A549 (cell line): Measurements from ENCODE around the gene CCDC169. TPM values are rescaled to one million over a fixed set of nuclear protein-coding genes. Genes with fewer than 3 reads are reported as not detected.
A peak's percentile ranks its signal among the peaks of the same experiment; 100 is the strongest.

ENCODE experiments used
- ATAC-seq, 2 experiments: fragments of 200-7000 bp in 1 of 2; fragments of >200 bp in 1 of 2; cut with Nextera tagmentation in 1 of 2; cut with Tn5 transposase in 1 of 2; 3 replicates each; pipeline versions ENCODE4 v1.8.0 to v1.9.1; 2018 to 2020; ENCODE audit warnings: mild to moderate bottlenecking in 1 of 2, moderate library complexity in 1 of 2
- CTCF ChIA-PET: fragments of 300-600 bp; sonication (Branson Sonifier 250); formaldehyde crosslinking; extraction: SDS; loops from one replicate; lab custom pipeline; 2021; ENCODE audit warnings: antibody characterized with exemption, inconsistent platforms; lab: Yijun Ruan, JAX
- POLR2A ChIA-PET: fragments of 350-600 bp; formaldehyde crosslinking; extraction: SDS; loops from one replicate; lab custom pipeline; 2021; ENCODE audit warnings: antibody characterized with exemption, inconsistent platforms; lab: Yijun Ruan, JAX
- DNase-seq, 2 experiments: peaks; one replicate each; pipeline versions ENCODE4 v3.0.0 to v3.0.0-alpha.2; 2011 to 2016; ENCODE audit warnings: low read depth in 1 of 2, low spot score in 1 of 2
- FAIRE-seq: peaks from 2 replicates; lab custom pipeline; 2011; peaks lifted over from hg19 to GRCh38; lab: Jason Lieb, UNC
- H3K27ac ChIP-seq, 2 experiments: fragments of >200 bp; sonication (Bioruptor Twin); formaldehyde crosslinking; 3 replicates each; pipeline ENCODE4 v1.5.1; 2016 to 2017
- H3K4me1 ChIP-seq: fragments of >200 bp; sonication (Bioruptor Twin); formaldehyde crosslinking; 3 replicates; pipeline ENCODE4 v1.6.1; 2016
- H3K4me2 ChIP-seq: fragments of >200 bp; sonication (Bioruptor Twin); formaldehyde crosslinking; 3 replicates; pipeline ENCODE4 v1.6.1; 2016
- H3K4me3 ChIP-seq: fragments of >200 bp; sonication (Bioruptor Twin); formaldehyde crosslinking; 3 replicates; pipeline ENCODE4 v1.5.1; 2016
- H3K9me3 ChIP-seq: fragments of >200 bp; sonication (Bioruptor Twin); formaldehyde crosslinking; 3 replicates; pipeline ENCODE4 v1.6.1; 2016
- ATOH8 ChIP-seq: fragments of 250-450 bp; sonication (Bioruptor Pico); IDR thresholded peaks from 2 replicates; pipeline ENCODE4 v1.5.0; 2020; ENCODE audit warnings: low read depth, mild to moderate bottlenecking, moderate library complexity
- BCL3 ChIP-seq: fragments of >200 bp; sonication (Bioruptor Twin); formaldehyde crosslinking; IDR thresholded peaks from 3 replicates; pipeline ENCODE4 v1.6.1; 2016
- CEBPB ChIP-seq, 2 experiments: fragments of >200 bp in 1 of 2; sonication (Bioruptor Twin) in 1 of 2; formaldehyde crosslinking in 1 of 2; IDR thresholded peaks; 2 replicates each; pipeline ENCODE4 v1.6.1; 2012 to 2016
- CHD2 ChIP-seq: fragments of 150-350 bp; IDR thresholded peaks from 2 replicates; pipeline ENCODE4 v1.6.1; 2014; ENCODE audit warnings: low read length; ENCODE audit not compliant: partially characterized antibody
- E2F6 ChIP-seq: IDR thresholded peaks from 2 replicates; pipeline ENCODE4 v1.6.1; 2012; ENCODE audit warnings: low read depth, borderline replicate concordance
- EHF ChIP-seq: fragments of 250-450 bp; sonication (Bioruptor Pico); IDR thresholded peaks from 2 replicates; pipeline ENCODE4 v1.5.0; 2020; ENCODE audit warnings: mild to moderate bottlenecking
- ELK1 ChIP-seq: fragments of 150-350 bp; IDR thresholded peaks from 2 replicates; pipeline ENCODE4 v1.6.1; 2014; ENCODE audit warnings: low read depth, mild to moderate bottlenecking, low read length
- FOSB ChIP-seq: fragments of 250-450 bp; sonication (Bioruptor Pico); IDR thresholded peaks from 2 replicates; pipeline ENCODE4 v1.5.0; 2020; ENCODE audit warnings: mild to moderate bottlenecking, moderate library complexity
- FOXS1 ChIP-seq: fragments of 250-450 bp; sonication (Bioruptor Pico); IDR thresholded peaks from 2 replicates; pipeline ENCODE4 v1.5.0; 2020; ENCODE audit warnings: mild to moderate bottlenecking, moderate library complexity
- HEYL ChIP-seq: fragments of 250-450 bp; sonication (Bioruptor Pico); IDR thresholded peaks from 2 replicates; pipeline ENCODE4 v1.8.0; 2021; ENCODE audit warnings: mild to moderate bottlenecking, moderate library complexity
- HOXB5 ChIP-seq: fragments of 250-450 bp; sonication (Bioruptor Pico); IDR thresholded peaks from 2 replicates; pipeline ENCODE4 v1.5.0; 2020; ENCODE audit warnings: mild to moderate bottlenecking, moderate library complexity
- JUNB ChIP-seq: fragments of >200 bp; sonication (Bioruptor Twin); formaldehyde crosslinking; IDR thresholded peaks from 2 replicates; pipeline ENCODE4 v1.6.1; 2016
- MAFK ChIP-seq: fragments of 450-650 bp; IDR thresholded peaks from 2 replicates; pipeline ENCODE4 v1.6.1; 2014; ENCODE audit not compliant: partially characterized antibody
- MAZ ChIP-seq: fragments of 150-350 bp; IDR thresholded peaks from 2 replicates; pipeline ENCODE4 v1.6.1; 2014; ENCODE audit warnings: antibody characterized with exemption, low read depth, low read length, borderline replicate concordance
- MYC ChIP-seq: IDR thresholded peaks from 2 replicates; pipeline ENCODE4 v1.6.1; 2012; ENCODE audit warnings: mild to moderate bottlenecking, inconsistent platforms, low read length, improper control_type of control experiment, borderline replicate concordance
- NFE2L2 ChIP-seq: fragments of 150-350 bp; conservative IDR thresholded peaks from 2 replicates; pipeline ENCODE4 v1.6.1; 2014; ENCODE audit warnings: low read length
- PBX3 ChIP-seq: IDR thresholded peaks from 2 replicates; pipeline ENCODE4 v1.6.1; 2012
- PHF8 ChIP-seq: fragments of 200-600 bp; sonication (generic); IDR thresholded peaks from 2 replicates; pipeline ENCODE4 v1.6.1; 2016; ENCODE audit warnings: low read depth, mild to moderate bottlenecking, antibody characterized with exemption, moderate library complexity, borderline replicate concordance
- POLR2A ChIP-seq: IDR thresholded peaks from 2 replicates; pipeline ENCODE4 v1.6.1; 2012; ENCODE audit warnings: mild to moderate bottlenecking, low read length
- POLR2AphosphoS2 ChIP-seq: conservative IDR thresholded peaks from 2 replicates; pipeline ENCODE4 v1.6.1; 2012; ENCODE audit warnings: low read length, improper control_type of control experiment, inconsistent platforms
- RAD21 ChIP-seq, 2 experiments: fragments of >200 bp in 1 of 2; sonication (Bioruptor Twin) in 1 of 2; formaldehyde crosslinking in 1 of 2; IDR thresholded peaks in 1 of 2; conservative IDR thresholded peaks in 1 of 2; 2 replicates in 1 of 2; 3 replicates in 1 of 2; pipeline ENCODE4 v1.6.1; 2012 to 2018; ENCODE audit warnings: inconsistent platforms in 1 of 2
- RCOR1 ChIP-seq: fragments of 150-350 bp; IDR thresholded peaks from 2 replicates; pipeline ENCODE4 v1.6.1; 2014; ENCODE audit warnings: antibody characterized with exemption, low read length, low read depth
- RFX5 ChIP-seq: fragments of 450-650 bp; IDR thresholded peaks from 2 replicates; pipeline ENCODE4 v1.7.1; 2014; ENCODE audit warnings: antibody characterized with exemption, mild to moderate bottlenecking, moderate library complexity
- SMC3 ChIP-seq: fragments of >200 bp; sonication (Bioruptor Twin); formaldehyde crosslinking; IDR thresholded peaks from 3 replicates; pipeline ENCODE4 v1.6.1; 2018; ENCODE audit warnings: inconsistent platforms
- SREBF2 ChIP-seq: fragments of 450-650 bp; IDR thresholded peaks from 2 replicates; pipeline ENCODE4 v1.6.1; 2014; ENCODE audit warnings: mild to moderate bottlenecking, moderate library complexity
- WGBS: methylation state at CpG from one replicate; pipeline ENCODE4 v1.1.6; 2017; ENCODE audit errors: missing lambda C conversion rate; 5-methylcytosine and 5-hydroxymethylcytosine counted together
- polyA plus RNA-seq, 4 experiments: library from polyadenylated mRNA; depleted of rRNA in 3 of 4; stranded (reverse); fragments of >200 nt; fragmentation: RNase III in 1 of 4; extraction: RNeasy Plus Mini Kit Qiagen cat#74134 plus additional on column Dnase treatment in 1 of 4; gene quantifications; 2 replicates in 3 of 4; 3 replicates in 1 of 4; pipeline ENCODE4 v1.2.3, GENCODE V29; 2011 to 2017

The CCDC169 gene
- polyA plus RNA-seq, 2 of the 4 experiments (the other 2 are of a cell fraction) = 1.3 to 2.0 TPM

GRCh38 chr13:36343766-36344165, 46.2 kb upstream of the CCDC169 start:
- H3K9me3 ChIP-seq = no peaks in the 10 kb centered on the region
- ATAC-seq = no peak
- H3K4me2 ChIP-seq = peak overlapping the region; percentile 97
- TF ChIP-seq MAZ = no peak
- TF ChIP-seq POLR2A = no peak
- TF ChIP-seq JUNB = no peak
- no peak for TF ChIP-seq RFX5
- no peak for TF ChIP-seq CHD2
- TF ChIP-seq ELK1 = no peak
- TF ChIP-seq CEBPB (IDR thresholded peaks at IDR 0.05) = no peak
- no peak for TF ChIP-seq PHF8
- no peak for TF ChIP-seq MAFK
- TF ChIP-seq SMC3 = no peak
- CTCF ChIA-PET = no interaction called here
- H3K4me3 ChIP-seq = no peak overlapping the region
- H3K4me1 ChIP-seq = peaks cover 20% of the 10 kb centered on the region
- FAIRE-seq = no peak
- WGBS = 92% methylated on average over 3 of the region's 3 CpGs
- DNase-seq = no peak
- POLR2A ChIA-PET = no interaction called here
- H3K27ac ChIP-seq = no peak overlapping the region

- Histone ChIP-seq H3K4me3 (no peak overlapping the region), H3K9me3 (no peaks in the 10 kb centered on the region), H3K4me1 (peaks cover 20% of the 10 kb centered on the region), H3K4me2 (no peak overlapping the region)
- FAIRE-seq (no peak), DNase-seq (no peak)
- POLR2A ChIA-PET = no interaction called here
- CTCF ChIA-PET = no interaction called here
- TF ChIP-seq BCL3 (no peak), RCOR1 (no peak), HEYL (CRISPR knock-in tag) (no peak), ELK1 (no peak), RAD21 (conservative IDR thresholded peaks at IDR 0.05 in 1 of 2, IDR thresholded peaks at IDR 0.05 in 1 of 2) (no peak), FOSB (CRISPR knock-in tag) (no peak), CHD2 (no peak), ATOH8 (CRISPR knock-in tag) (no peak), FOXS1 (no peak), PBX3 (no peak), EHF (CRISPR knock-in tag) (no peak), POLR2AphosphoS2 (no peak), JUNB (no peak), MAZ (no peak), HOXB5 (CRISPR knock-in tag) (no peak), MYC (no peak), E2F6 (no peak), SREBF2 (no peak), NFE2L2 (no peak)
- TF ChIP-seq, all 56 proteins: peak for 0
- no peak for ATAC-seq
- no peak overlapping the region for H3K27ac ChIP-seq
- WGBS = 95% methylated on average over 2 of the region's 2 CpGs
Measured at GRCh38 chr13:36342715-36343114, 45.1 kb upstream of the CCDC169 start.
